Smooth muscle cell (in vitro differentiated cells): ENCODE measurements around the gene TMEM79. TPM values are rescaled to one million over a fixed set of nuclear protein-coding genes. Genes with fewer than 3 reads are reported as not detected.

Experiments
- DNase-seq: peaks from one replicate; lab custom pipeline; 2025; ENCODE audit not compliant: unreplicated experiment; lab: John Stamatoyannopoulos, UW
- H2AFZ ChIP-seq: fragments of 200-600 bp; sonication (generic); 2 replicates; pipeline ENCODE4 v1.6.0; 2016; ENCODE audit warnings: antibody characterized with exemption, low read depth, mild to moderate bottlenecking
- H3F3A ChIP-seq: fragments of 200-600 bp; sonication (generic); 2 replicates; pipeline ENCODE4 v1.6.0; 2017; ENCODE audit warnings: antibody characterized with exemption, low read depth
- H3K27ac ChIP-seq: fragments of 200-600 bp; sonication (generic); 2 replicates; pipeline ENCODE4 v1.5.1; 2016; ENCODE audit warnings: low read depth, mild to moderate bottlenecking
- H3K27me3 ChIP-seq: fragments of 200-600 bp; sonication (generic); 2 replicates; pipeline ENCODE4 v1.6.1; 2016; ENCODE audit warnings: low read depth, mild to moderate bottlenecking
- H3K36me3 ChIP-seq: fragments of 200-600 bp; sonication (generic); 2 replicates; pipeline ENCODE4 v1.5.1; 2016; ENCODE audit warnings: low read depth
- H3K4me1 ChIP-seq: fragments of 200-600 bp; sonication (generic); 2 replicates; pipeline ENCODE4 v1.5.1; 2016; ENCODE audit warnings: low read depth
- H3K4me2 ChIP-seq: fragments of 200-600 bp; sonication (generic); 2 replicates; pipeline ENCODE4 v1.6.0; 2016; ENCODE audit warnings: mild to moderate bottlenecking
- H3K4me3 ChIP-seq: fragments of 200-600 bp; sonication (generic); 2 replicates; pipeline ENCODE4 v1.5.1; 2016; ENCODE audit warnings: mild to moderate bottlenecking
- H3K79me2 ChIP-seq: fragments of 200-600 bp; sonication (generic); 2 replicates; pipeline ENCODE4 v1.6.0; 2016; ENCODE audit warnings: low read depth, mild to moderate bottlenecking
- H3K9ac ChIP-seq: fragments of 200-600 bp; sonication (generic); 2 replicates; pipeline ENCODE4 v1.6.0; 2016; ENCODE audit warnings: low read depth
- H3K9me3 ChIP-seq: fragments of 200-600 bp; sonication (generic); replicated peaks from 2 replicates; pipeline ENCODE4 v1.5.1; 2016; ENCODE audit warnings: low read depth
- H4K20me1 ChIP-seq: fragments of 200-600 bp; sonication (generic); 2 replicates; pipeline ENCODE4 v1.6.0; 2016; ENCODE audit warnings: low read depth
- WGBS: methylation state at CpG from one replicate; pipeline ENCODE4 v1.1.7; 2016; ENCODE audit warnings: low lambda C conversion rate; 5-methylcytosine and 5-hydroxymethylcytosine counted together
- polyA plus RNA-seq: library from polyadenylated mRNA; unstranded; fragments of >200 nt; fragmentation: Nextera tagmentation; extraction: Ambion mirVana; gene quantifications from 2 replicates; pipeline ENCODE4 v1.2.1, GENCODE V29; 2016
- total RNA-seq: library from RNA; depleted of rRNA; stranded (reverse); fragments of >200 nt; gene quantifications from 2 replicates; pipeline ENCODE4 v1.2.3, GENCODE V29; 2014
- TF ChIP-seq, protein P1 (sequence below): fragments of 200-600 bp; sonication (generic); IDR thresholded peaks from 2 replicates; pipeline ENCODE4 v1.5.1; 2017; ENCODE audit warnings: borderline replicate concordance, mild to moderate bottlenecking, antibody characterized with exemption; ENCODE audit not compliant: insufficient read depth, poor library complexity, severe bottlenecking

The TMEM79 gene
- total and polyA plus RNA-seq, 2 experiments from 2014 or later, result 6.9 to 8.9 TPM

DNA sequence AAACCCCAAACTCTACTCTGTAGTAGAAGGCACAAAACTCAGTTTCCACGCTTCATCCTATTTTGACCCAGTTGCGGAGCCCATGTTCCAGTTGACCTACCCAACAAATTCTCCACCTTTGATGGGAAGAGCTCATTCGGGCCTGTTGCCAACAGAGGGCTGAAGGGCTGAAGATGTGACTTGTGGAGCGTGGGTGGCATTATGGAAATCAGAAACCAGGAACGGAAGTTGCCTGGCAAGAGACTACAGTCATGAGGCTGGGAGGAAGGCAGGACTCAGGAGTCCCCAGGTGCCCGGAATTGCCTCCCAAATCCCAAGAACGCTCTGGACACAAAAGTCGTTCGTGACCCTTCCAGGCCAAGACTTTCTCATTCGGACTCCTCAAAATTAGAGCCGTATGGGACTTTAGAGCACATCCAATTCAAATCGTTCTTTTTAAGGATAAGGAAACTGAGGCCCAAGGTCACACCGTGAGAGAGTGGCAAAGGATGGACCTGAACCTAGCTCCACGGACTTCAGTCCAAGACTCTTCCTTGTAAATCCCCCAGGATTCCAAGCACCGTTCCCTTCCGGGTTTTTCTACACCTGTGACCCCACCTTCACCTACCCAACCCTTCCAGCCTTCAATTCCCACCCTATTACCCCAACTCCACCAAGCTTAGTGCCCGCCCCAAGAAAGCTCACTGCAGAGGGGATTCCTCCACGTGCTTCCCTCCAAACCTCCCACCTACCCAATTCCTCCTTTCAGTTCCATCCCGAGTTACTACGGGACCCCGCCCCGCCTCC lies 2.2 kb upstream of the TMEM79 start:
- Histone ChIP-seq H3K4me3 (peak overlapping the region; percentile 82), H2AFZ (peak overlapping the region; percentile 37), H3K4me2 (peak overlapping the region; percentile 94), H4K20me1 (peaks cover 44% of the 10 kb centered on the region), H3K27ac (peak overlapping the region; percentile 87), H3K9me3 (no peaks in the 10 kb centered on the region), H3K27me3 (no peaks in the 10 kb centered on the region), H3K36me3 (no peaks in the 10 kb centered on the region), H3F3A (no peaks in the 10 kb centered on the region), H3K4me1 (peaks cover 24% of the 10 kb centered on the region), H3K9ac (peak overlapping the region; percentile 97), H3K79me2 (peaks cover 42% of the 10 kb centered on the region)
- TF ChIP-seq, protein P1, sequence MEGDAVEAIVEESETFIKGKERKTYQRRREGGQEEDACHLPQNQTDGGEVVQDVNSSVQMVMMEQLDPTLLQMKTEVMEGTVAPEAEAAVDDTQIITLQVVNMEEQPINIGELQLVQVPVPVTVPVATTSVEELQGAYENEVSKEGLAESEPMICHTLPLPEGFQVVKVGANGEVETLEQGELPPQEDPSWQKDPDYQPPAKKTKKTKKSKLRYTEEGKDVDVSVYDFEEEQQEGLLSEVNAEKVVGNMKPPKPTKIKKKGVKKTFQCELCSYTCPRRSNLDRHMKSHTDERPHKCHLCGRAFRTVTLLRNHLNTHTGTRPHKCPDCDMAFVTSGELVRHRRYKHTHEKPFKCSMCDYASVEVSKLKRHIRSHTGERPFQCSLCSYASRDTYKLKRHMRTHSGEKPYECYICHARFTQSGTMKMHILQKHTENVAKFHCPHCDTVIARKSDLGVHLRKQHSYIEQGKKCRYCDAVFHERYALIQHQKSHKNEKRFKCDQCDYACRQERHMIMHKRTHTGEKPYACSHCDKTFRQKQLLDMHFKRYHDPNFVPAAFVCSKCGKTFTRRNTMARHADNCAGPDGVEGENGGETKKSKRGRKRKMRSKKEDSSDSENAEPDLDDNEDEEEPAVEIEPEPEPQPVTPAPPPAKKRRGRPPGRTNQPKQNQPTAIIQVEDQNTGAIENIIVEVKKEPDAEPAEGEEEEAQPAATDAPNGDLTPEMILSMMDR, result no peak
- DNase-seq, result no peak
- whole genome bisulfite sequencing, result 11% methylated on average over 22 of the region's 22 CpGs

DNA sequence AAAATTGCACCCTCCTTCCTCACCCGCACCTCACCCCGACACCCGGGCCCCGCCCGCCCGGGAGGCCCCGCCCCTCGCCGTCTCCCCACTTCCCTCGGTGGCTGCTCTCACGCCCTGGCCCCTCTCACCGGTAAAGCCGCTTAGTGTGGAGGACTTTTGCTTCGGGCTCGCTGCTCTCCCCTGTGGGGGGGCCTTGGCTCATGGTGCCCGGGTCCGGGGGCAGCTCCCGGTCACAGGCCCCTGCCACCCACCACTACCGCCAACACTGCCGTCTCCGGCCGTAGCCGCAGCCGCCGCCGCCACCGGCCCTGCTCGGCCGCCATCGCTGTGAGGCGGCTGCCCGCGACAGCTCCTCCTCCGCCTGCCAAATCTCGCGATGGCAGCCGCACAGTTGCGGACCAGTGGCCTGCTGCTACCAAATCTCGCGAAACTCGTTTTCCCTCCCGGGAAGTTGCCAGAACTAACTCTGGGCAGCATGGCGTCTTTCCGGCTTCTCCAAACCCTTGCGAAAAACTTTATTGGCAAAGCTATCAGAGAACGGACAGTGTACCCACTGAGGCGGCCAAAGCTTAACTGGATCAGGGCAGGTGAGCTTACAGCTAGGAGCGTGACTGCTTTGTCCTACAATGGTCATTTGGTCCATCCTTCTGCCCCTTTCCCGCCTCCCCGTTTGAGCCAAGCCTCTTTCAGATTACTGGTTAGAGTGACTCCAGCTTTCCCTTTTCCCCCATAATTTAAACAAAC lies 1.5 kb upstream of the TMEM79 start, which contains the start of gene SMG5:
TSS of gene SMG5 (minus strand) at position 347 of the 744 bp plus-strand sequence. CDS start at position 202, 145 bp downstream.
- H3K9me3 ChIP-seq, result no peaks in the 10 kb centered on the region
- H3K4me1 ChIP-seq, result peaks cover 24% of the 10 kb centered on the region
- peak within 1 kb of the TSS; percentile 96 for H3K4me2 ChIP-seq
- H2AFZ ChIP-seq, result peak within 1 kb of the TSS; percentile 87
- TF ChIP-seq, protein P1, result no peak
- peak within 1 kb of the TSS; percentile 97 for H3K9ac ChIP-seq
- H3K36me3 ChIP-seq, result no peaks in the 10 kb centered on the region
- H3K27me3 ChIP-seq, result no peaks in the 10 kb centered on the region
- WGBS, result 2% methylated on average over 38 of the region's 50 CpGs
- peak; percentile 89 for DNase-seq
- peaks cover 42% of the 10 kb centered on the region for H3K79me2 ChIP-seq
- H3F3A ChIP-seq, result no peaks in the 10 kb centered on the region
- peak within 1 kb of the TSS; percentile 82 for H3K4me3 ChIP-seq
- peaks cover 43% of the 10 kb centered on the region for H4K20me1 ChIP-seq
- H3K27ac ChIP-seq, result peak within 1 kb of the TSS; percentile 87

DNA sequence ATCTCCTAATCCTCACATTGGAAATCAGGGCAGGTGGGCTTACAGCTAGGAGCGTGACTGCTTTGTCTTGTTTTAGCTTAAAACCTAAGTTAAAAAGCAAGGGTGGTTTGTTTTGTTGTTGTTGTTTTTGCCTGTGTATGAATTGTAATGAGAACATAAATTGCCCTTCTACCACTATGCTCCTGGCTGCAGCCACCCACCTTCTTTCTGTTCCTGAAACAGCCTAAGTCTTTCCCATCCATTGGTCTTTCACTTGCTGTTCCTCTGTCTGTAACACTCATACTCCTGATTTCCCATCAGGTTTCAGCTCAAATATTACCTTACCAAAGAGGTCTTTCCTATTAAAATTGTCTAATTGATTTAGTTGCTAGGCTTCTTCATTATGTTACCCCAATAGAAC lies 604 bp upstream of the TMEM79 start:
- Histone ChIP-seq H3K4me3 (peak overlapping the region; percentile 82), H3K9me3 (no peaks in the 10 kb centered on the region), H3K9ac (peak overlapping the region; percentile 97), H3K4me1 (peaks cover 24% of the 10 kb centered on the region), H2AFZ (peak overlapping the region; percentile 87), H3F3A (no peaks in the 10 kb centered on the region), H3K27me3 (no peaks in the 10 kb centered on the region), H3K79me2 (peaks cover 36% of the 10 kb centered on the region), H3K4me2 (peak overlapping the region; percentile 96), H4K20me1 (peaks cover 35% of the 10 kb centered on the region), H3K36me3 (no peaks in the 10 kb centered on the region), H3K27ac (no peak overlapping the region)
- WGBS, result 97% methylated on average over 1 of the region's 1 CpG
- DNase-seq, result no peak
- TF ChIP-seq, protein P1, result no peak
